Spinal cord (tissue), 10 donors: Measurements from ENCODE around the gene RAB27A. TPM values are rescaled to one million over a fixed set of nuclear protein-coding genes. Genes with fewer than 3 reads are reported as not detected.
"Not testable (repeated sequence)": the region's sequence is repeated elsewhere in the genome, so short reads cannot be mapped to it uniquely, and the experiment has no call there.

Source experiments
- DNase-seq, 6 donors: peaks; one replicate each; pipeline versions ENCODE4 v3.0.0 to v3.0.0-alpha.2; 2013 to 2015; ENCODE audit warnings: low spot score in 6 of 6, low read depth in 4 of 6
- H3K27ac ChIP-seq: one replicate; pipeline ENCODE4 v1.5.1; 2013; ENCODE audit warnings: low read depth, low read length, control low read depth
- H3K27me3 ChIP-seq: one replicate; pipeline ENCODE4 v1.6.1; 2013; ENCODE audit warnings: low read length; ENCODE audit not compliant: control insufficient read depth, insufficient read depth
- H3K36me3 ChIP-seq: one replicate; pipeline ENCODE4 v1.6.1; 2013; ENCODE audit warnings: low read length; ENCODE audit not compliant: control insufficient read depth, insufficient read depth
- H3K4me1 ChIP-seq: one replicate; pipeline ENCODE4 v1.6.1; 2013; ENCODE audit warnings: low read length; ENCODE audit not compliant: control insufficient read depth, insufficient read depth
- H3K4me3 ChIP-seq: one replicate; pipeline ENCODE4 v1.5.1; 2013; ENCODE audit warnings: low read depth, low read length, control low read depth
- H3K9me3 ChIP-seq: one replicate; pipeline ENCODE4 v1.6.1; 2013; ENCODE audit warnings: low read length; ENCODE audit not compliant: control insufficient read depth, insufficient read depth
- WGBS: methylation state at CpG from one replicate; pipeline ENCODE4 v1.1.5; 2013; ENCODE audit warnings: missing lambda C conversion rate; ENCODE audit not compliant: insufficient coverage; 5-methylcytosine and 5-hydroxymethylcytosine counted together
- polyA plus RNA-seq, 2 donors: library from polyadenylated mRNA; unstranded; fragments of 120-200 nt; gene quantifications; one replicate each; pipeline ENCODE4 v1.2.1, GENCODE V29; 2013; ENCODE audit not compliant: insufficient read length in 2 of 2
- total RNA-seq, 2 donors: library from RNA; depleted of rRNA in 1 of 2; stranded (reverse); fragments of 120-200 nt in 1 of 2; fragments of >200 nt in 1 of 2; gene quantifications; one replicate each; pipeline versions ENCODE4 v1.2.3 to v1.2.4, GENCODE V29; 2013 to 2014
- donor health status: healthy.

Gene RAB27A
- total and polyA plus RNA-seq, 4 donors = 4.3 to 8.4 (median 7.1) TPM

DNA sequence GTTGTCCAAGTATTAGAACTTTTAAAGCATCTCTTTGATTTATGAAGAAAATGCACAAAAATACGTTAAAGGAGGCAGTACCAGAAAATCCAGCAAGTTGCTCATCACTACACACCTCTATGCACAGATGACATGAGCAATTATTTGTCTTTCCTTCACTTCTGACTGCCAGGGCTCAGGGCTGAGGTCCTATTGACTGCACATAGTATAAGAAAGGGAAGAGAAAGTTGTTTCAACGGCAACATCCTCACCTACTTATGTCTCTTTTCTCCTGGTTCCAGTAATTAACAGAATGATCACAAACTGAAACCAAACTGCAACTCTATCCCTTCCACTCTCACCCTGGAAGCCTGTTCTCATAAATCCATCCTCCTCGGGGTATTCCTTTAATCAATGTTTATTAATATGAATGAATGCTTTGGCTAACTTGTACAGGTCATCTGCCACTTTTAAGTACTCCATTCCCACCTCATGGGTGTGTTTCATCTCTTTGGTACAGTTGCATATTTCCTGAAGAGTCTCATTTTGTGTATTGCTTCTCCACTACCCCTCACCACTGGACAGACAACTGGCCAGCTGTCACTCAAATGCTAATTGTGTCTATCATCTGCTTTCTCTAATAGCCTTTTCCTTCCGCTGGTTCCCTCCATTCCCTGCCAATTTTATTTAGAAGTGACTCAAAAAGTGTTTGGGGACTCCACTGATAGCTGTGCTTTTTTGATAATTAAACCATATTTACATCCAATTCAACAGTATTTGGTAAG, 34.5 kb downstream of the RAB27A start:
- no CpG with 5 or more reads among the region's 4 CpGs for WGBS
- H3K4me3 ChIP-seq = no peak overlapping the region
- peak in 1 of 6 donors; percentile 2 for DNase-seq

DNA sequence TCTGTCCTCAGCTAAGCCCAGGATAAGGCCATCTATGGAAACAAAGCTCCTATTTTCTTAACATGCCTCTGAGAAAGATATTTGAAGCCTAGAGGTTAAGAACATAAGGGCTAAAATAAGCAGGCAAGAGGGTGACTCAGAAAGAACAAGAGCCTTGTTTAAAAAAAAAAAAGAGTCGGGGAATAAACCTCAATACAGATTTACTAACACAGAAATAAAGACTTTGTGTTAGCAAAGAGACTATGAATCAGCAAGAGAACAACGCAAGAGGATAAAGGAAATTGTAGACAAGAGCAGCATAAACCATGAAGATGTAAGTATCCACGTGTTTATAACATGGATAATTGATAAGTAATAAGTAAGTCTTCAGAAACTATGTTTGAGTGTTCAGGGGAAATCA, 36.0 kb downstream of the RAB27A start:
- DNase-seq = no peak
- no peaks in the 10 kb centered on the region for H3K4me1 ChIP-seq
- no peaks in the 10 kb centered on the region for H3K9me3 ChIP-seq
- H3K27me3 ChIP-seq = no peaks in the 10 kb centered on the region
- no peaks in the 10 kb centered on the region for H3K36me3 ChIP-seq
- no CpG with 5 or more reads among the region's 3 CpGs for WGBS
- no peak overlapping the region for H3K27ac ChIP-seq
- H3K4me3 ChIP-seq = no peak overlapping the region

More for the DNA sequence above, 34.5 kb downstream of the RAB27A start:
- H3K4me1 ChIP-seq = no peaks in the 10 kb centered on the region
- H3K36me3 ChIP-seq = no peaks in the 10 kb centered on the region
- H3K27ac ChIP-seq = no peak overlapping the region
- no peaks in the 10 kb centered on the region for H3K27me3 ChIP-seq
- no peaks in the 10 kb centered on the region for H3K9me3 ChIP-seq

DNA sequence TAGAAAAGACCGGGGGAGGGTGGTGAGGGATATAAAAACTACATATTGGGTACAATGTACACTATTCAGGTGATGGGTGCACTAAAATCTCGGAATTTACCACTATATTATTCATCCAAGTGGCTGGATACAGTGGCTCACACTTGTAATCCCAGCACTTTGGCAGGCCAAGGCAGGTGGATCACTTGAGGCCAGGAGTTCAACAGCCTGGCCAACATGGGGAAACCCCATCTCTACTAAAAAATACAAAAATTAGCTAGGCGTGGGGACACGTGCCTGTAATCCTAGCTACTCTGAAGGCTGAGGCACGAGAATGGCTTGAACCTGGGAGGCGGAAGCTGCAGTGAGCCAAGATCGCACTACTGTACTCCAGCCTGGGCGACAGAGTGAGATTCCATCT, 37.4 kb downstream of the RAB27A start:
- H3K4me3 ChIP-seq, H3K4me1 ChIP-seq, DNase-seq, H3K9me3 ChIP-seq, H3K27ac ChIP-seq, H3K27me3 ChIP-seq, H3K36me3 ChIP-seq: not testable (repeated sequence)
- 95% methylated on average over 5 of the region's 8 CpGs for WGBS

DNA sequence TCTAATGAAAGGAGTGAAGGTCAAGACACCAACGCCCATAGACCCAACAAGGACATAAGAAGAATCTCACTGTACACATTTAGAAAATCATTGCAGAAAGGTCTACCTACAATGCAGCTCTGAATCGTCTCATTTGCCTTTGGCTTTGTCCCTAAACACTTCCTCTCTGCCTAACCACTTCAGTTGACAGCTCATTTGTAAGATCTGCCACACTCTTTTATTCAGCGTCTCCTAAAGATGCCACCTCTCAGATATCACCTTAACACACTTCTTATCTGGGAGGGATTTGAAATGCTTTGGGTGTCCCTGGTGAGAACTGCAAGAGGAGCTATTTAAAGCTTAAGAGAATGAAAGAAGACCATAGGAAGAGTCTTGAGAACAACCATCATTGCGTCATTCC, 38.7 kb downstream of the RAB27A start:
- Histone ChIP-seq H3K9me3 (no peaks in the 10 kb centered on the region), H3K27ac (no peak overlapping the region), H3K4me3 (no peak overlapping the region), H3K36me3 (no peaks in the 10 kb centered on the region), H3K27me3 (no peaks in the 10 kb centered on the region), H3K4me1 (no peaks in the 10 kb centered on the region)
- 77% methylated on average over 2 of the region's 4 CpGs for WGBS
- no peak for DNase-seq

DNA sequence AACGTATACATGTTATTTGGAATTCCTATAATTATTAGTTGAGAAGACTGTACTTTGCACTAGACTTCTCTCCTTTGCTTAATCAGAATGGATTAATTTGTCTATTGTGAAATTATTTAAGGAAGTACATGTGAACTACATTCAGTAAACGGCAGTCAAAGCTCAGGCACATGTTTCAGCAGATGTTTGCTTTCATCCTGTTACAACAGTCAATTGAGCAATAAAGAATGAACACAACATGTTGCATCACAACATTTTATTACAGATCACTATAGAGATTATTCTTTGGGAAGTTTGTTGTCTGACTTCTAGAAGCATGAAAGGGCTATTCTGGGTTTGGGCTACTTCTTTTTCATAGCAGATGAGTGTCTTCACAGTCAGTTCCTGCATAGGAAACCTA, 39.2 kb downstream of the RAB27A start:
- Histone ChIP-seq H3K4me1 (no peaks in the 10 kb centered on the region), H3K27me3 (no peaks in the 10 kb centered on the region), H3K9me3 (no peaks in the 10 kb centered on the region), H3K36me3 (no peaks in the 10 kb centered on the region), H3K27ac (no peak overlapping the region), H3K4me3 (no peak overlapping the region)
- no CpG with 5 or more reads among the region's 2 CpGs for WGBS
- peak in 1 of 6 donors; percentile 4 for DNase-seq

DNA sequence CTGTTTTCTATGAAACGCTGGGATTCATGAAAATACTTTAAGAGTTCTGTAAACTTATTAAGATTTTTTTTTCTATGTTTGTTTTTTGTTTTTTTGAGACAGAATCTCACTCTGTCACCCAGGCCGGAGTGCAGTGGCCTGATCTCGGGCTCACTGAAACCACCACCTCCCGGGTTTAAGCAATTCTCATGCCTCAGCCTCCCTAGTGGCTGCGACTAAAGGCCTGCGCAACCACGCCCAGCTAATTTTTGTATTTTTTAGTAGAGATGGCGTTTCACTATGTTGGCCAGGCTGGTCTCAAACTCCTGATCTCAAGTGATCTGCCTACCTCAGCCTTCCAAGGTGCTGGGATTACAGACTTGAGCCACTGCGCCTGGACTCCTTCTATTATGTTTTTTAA, 39.7 kb downstream of the RAB27A start:
- WGBS = 100% methylated on average over 3 of the region's 9 CpGs

DNA sequence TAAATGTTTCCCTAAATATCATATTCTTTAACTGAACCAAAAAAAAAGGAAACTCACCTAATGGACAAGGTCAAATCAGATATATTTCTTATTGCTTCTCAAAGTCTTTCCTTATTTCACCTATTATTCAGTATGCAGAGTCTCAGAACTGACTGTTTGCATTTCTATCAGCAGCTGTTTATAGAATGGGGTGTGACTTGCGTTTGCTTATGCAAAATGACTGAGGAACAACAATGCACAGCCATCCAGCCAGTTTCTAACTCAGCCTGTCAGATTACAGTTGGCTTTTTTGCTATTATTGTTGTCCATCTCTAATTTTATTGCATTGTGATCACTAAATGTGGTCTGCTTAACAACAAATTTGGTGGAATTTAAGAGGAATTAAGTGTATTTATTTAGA, 40.7 kb downstream of the RAB27A start:
- WGBS = no CpG with 5 or more reads among the region's 1 CpG
- no peak for DNase-seq
- Histone ChIP-seq H3K4me3 (no peak overlapping the region), H3K27me3 (no peaks in the 10 kb centered on the region), H3K4me1 (no peaks in the 10 kb centered on the region), H3K9me3 (no peaks in the 10 kb centered on the region), H3K27ac (no peak overlapping the region), H3K36me3 (no peaks in the 10 kb centered on the region)

More for the DNA sequence above, 39.7 kb downstream of the RAB27A start:
- not testable (repeated sequence) for H3K27me3 ChIP-seq, DNase-seq, H3K27ac ChIP-seq, H3K4me3 ChIP-seq, H3K4me1 ChIP-seq, H3K36me3 ChIP-seq, H3K9me3 ChIP-seq

DNA sequence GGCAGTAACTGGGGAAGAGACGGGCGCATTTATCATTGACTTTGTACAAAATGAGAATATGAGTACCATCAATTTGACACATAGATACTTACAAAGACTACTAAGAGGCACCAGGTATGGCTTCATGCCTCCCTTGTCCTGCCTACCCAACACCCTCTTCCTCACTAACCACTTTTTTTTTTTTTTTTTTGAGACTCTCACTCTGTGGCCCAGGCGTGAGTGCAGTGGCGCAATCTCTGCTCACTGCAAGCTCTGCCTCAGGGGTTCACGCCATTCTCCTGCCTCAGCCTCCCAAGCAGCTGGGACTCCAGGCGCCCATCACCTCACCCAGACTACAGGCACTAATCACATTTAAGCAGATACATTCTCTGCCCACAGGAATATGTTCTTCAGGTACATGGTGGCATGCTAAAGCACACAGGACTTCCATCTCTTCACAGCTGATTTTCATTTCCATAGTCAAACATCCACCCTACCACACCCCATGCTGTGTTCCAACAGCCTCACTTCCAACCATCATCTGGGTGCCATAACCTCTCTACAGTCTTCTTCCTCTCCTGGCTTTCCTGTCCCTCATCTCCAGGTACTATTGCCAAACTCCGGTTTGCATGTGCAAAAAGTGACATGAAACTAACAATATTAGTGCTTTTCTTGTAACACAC, 41.7 kb downstream of the RAB27A start:
- 100% methylated on average over 5 of the region's 7 CpGs for WGBS
- no peak overlapping the region for H3K27ac ChIP-seq
- H3K36me3 ChIP-seq = no peaks in the 10 kb centered on the region
- no peaks in the 10 kb centered on the region for H3K4me1 ChIP-seq
- no peak overlapping the region for H3K4me3 ChIP-seq
- DNase-seq = no peak
- no peaks in the 10 kb centered on the region for H3K9me3 ChIP-seq
- H3K27me3 ChIP-seq = no peaks in the 10 kb centered on the region

DNA sequence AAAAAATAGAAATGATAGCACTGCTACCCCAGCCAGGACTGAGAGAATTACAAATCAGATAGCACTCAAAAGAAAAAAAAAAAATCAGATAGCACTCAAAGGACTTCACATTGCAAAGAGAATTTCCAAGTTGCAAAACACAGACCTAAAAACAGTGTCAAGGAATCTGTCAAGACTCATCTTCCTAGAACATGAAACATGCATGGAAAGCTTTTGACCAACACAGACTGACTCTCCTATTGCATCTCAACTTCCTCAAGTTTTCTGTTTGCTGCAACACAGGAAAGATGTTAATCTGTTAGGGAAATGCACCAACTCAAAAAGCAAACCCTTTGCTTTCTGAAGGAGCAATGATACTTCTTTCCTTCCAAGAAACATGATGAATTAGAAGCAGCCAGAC, 42.3 kb downstream of the RAB27A start:
- no peak overlapping the region for H3K4me3 ChIP-seq
- no peaks in the 10 kb centered on the region for H3K9me3 ChIP-seq
- H3K27ac ChIP-seq = no peak overlapping the region
- H3K4me1 ChIP-seq = no peaks in the 10 kb centered on the region
- DNase-seq = no peak
- no peaks in the 10 kb centered on the region for H3K27me3 ChIP-seq
- no peaks in the 10 kb centered on the region for H3K36me3 ChIP-seq

DNA sequence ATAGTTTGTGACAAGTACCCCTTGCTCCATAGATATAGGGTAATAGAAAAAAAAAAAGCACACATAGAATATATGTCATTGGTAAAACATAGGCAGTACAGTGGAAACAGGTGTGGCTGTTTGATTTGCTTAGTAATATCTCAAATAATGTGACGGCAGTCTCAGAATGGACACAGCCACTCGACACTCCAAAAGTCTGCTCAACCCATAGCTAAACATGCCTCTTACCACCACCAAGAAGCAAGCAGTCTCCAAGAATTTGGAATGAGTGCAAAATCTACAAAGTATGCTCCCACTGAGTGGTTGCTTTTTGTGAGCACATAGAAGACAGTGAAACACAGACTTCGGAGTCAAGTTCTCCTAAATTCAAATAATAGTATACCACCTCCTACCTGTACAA, 43.0 kb downstream of the RAB27A start:
- Histone ChIP-seq H3K4me1 (no peaks in the 10 kb centered on the region), H3K27me3 (no peaks in the 10 kb centered on the region), H3K27ac (no peak overlapping the region), H3K36me3 (no peaks in the 10 kb centered on the region), H3K9me3 (no peaks in the 10 kb centered on the region), H3K4me3 (no peak overlapping the region)
- WGBS = no CpG with 5 or more reads among the region's 3 CpGs
- no peak for DNase-seq
